GM18508 (cell line): ENCODE data around the gene ZNF844.
"Not testable (repeated sequence)": the region's sequence is repeated elsewhere in the genome, so short reads cannot be mapped to it uniquely, and the experiment has no call there.

Experiments
- ATAC-seq: cut with Tn5 transposase; IDR thresholded peaks from one replicate; pipeline ENCODE4 v1.9.1; 2021; ENCODE audit warnings: moderate number of reproducible peaks; ENCODE audit not compliant: insufficient read depth, unreplicated experiment

ZNF844 gene

DNA sequence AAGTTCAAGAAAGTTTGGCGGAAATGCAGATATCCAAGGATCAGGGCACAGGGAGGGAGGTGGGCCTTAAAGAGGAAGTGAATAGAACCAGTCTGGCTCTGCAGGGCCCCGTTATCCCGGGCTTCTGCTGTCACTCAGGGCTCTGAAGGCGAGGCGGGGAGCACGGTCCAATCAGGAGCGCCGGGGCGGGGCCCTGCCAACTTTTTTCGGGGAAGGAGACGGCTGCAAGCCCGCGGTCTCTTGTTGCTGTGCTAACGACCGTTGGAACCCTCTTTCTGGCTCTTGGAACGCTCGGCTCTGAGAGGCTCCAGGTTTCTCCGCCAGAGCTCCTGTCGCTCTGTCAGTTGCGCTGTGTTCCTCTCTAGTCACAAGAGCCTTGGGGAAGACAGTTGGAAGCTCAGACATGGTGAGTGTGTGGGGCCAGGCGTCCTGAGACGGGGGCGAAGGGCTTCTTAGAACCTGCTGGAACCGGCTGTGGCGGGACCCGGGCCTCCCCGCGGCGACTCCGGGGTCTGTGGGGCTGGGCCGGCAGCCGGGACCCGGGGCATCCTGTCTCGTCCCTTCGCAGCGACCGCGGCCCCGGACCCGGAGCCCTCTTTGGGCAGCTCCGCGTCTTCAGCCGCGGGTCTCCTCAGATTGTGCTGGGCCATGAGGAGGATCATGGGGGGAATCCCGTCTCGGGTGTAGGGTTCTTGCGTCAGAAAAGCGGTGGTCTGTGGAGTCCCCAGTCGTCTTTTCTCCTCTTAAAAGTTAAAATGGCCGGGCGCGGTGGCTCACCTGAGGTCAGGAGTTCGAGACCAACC lies 27.7 kb downstream of the ZNF844 start:
- ATAC-seq, result no peak

- no peak for ATAC-seq
Measured at GRCh38 chr19:12092956-12093355, 28.4 kb downstream of the ZNF844 start.

GRCh38 chr19:12093777-12094176 lies 29.2 kb downstream of the ZNF844 start:
- no peak for ATAC-seq

DNA sequence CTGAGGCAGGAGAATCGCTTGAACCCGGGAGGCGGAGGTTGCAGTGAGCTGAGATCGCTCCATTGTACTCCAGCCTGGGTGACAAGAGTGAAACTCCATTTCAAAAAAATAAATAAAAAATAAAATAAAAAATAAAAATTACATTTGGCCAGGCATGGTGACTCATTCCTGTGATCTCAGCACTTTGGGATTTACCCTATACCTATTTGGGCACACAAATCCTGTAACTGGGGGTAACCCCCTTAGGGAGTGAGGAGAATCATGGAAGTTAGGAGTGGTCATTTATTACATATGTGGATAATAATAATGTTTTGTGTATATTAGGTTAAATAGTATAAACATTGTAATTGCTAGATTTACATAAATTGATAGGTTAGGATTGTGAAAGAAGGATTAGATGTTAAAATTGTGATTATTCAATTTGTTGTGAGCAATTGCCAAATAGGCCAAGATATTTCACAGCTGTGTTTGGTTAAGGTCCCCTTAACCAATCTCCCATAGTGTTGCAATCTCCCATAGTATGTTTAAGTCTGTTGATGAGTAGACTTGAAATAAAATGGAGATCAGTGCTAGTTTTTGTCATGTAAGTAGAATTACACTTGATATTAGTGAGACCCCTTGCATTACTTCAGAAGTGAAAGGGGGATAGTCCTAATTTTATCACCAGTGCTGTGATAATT lies 30.7 kb downstream of the ZNF844 start:
- ATAC-seq, result no peak

DNA sequence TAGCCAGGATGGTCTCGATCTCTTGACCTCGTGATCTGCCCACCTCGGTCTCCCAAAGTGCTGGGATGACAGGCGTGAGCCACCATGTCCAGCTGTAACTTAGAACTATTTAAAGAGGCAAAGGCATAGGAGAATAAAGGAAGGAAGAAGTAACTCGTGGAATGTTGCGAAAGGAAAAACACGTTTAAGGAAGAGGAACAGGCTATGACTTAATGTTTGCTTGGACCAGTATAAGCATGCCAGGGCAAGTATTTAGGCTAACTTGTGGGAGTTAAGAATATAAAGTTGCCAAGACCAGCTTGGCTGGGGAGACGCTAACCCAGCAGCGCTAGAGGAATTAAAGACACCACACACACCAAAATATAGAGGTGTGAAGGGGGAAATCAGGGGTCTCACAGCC lies 33.5 kb downstream of the ZNF844 start:
- no peak for ATAC-seq

GRCh38 chr19:12103909-12104308 lies 39.4 kb downstream of the ZNF844 start:
- ATAC-seq, result not testable (repeated sequence)

DNA sequence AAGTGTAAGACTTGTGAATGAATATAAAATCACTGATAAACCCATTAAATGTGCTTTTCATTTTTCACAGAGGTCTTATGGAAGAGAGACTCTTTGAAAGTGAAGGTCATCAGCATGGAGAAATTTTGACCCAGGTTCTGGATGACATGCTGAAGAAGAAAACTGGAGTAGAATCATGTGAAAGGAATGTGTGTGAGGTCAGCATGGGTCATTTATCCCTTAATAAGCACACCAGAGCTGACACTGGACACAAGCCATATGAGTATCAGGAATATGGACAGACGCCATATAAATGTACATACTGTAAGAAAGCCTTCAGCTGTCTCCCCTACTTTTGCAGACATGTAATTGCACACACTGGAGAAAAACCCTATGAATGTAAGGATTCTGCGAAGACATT lies 46.6 kb downstream of the ZNF844 start:
- ATAC-seq, result no peak

DNA sequence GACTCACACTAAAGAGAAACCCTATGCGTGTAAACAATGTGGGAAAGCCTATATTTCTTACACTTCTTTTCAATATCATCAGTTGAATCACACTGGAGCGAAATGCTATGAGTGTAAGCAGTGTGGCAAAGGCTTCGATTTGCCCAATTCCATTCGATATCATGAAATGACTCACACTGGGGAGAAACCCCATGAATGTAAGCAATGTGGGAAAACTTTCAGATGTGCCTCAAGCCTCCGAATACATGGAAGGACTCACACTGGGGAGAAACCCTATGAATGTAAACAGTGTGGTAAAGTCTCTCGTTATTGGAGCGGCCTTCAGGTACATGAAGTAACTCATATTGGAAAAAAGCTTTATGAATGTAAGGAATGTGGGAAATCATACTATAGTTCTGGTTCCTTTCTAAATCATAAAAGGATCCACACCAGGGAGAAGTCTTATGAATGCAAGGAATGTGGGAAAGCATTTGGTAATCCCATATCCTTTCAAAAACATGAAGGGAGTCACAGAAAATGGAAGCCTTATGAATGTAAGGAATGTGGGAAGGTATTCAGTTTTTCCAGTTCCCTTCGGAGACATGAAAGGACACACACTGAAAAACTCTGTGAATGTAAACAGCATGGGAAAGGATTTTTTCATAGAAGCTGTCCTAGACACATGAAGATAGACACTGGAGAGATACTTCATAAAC lies 47.6 kb downstream of the ZNF844 start:
- ATAC-seq, result no peak

GRCh38 chr19:12112701-12113100 lies 48.2 kb downstream of the ZNF844 start:
- no peak for ATAC-seq

GRCh38 chr19:12113121-12113520 lies 48.6 kb downstream of the ZNF844 start:
- no peak for ATAC-seq

- ATAC-seq, result no peak
Measured at GRCh38 chr19:12117201-12117970, 52.9 kb downstream of the ZNF844 start.

- ATAC-seq, result no peak
Measured at GRCh38 chr19:12126707-12127106, 62.2 kb downstream of the ZNF844 start.
